BLaER1 treated with 17β-estradiol and CSF1 and Interleukin-3, amounts not matched to agents 10 nM and 100 nM (cell line): ENCODE results near the gene TRPM4.
A peak's percentile ranks its signal among the peaks of the same experiment; 100 is the strongest.
"Not testable (repeated sequence)": the region's sequence is repeated elsewhere in the genome, so short reads cannot be mapped to it uniquely, and the experiment has no call there.

ENCODE experiments used
- H3K27ac ChIP-seq, 11 experiments: shearing (Covaris generic); formaldehyde crosslinking; 2 replicates each; pipeline ENCODE4 v1.8.1; 2022
- H3K27me3 ChIP-seq, 11 experiments: shearing (Covaris generic); formaldehyde crosslinking; 2 replicates each; pipeline ENCODE4 v1.8.1; 2022
- H3K36me3 ChIP-seq, 11 experiments: shearing (Covaris generic); formaldehyde crosslinking; 2 replicates each; pipeline ENCODE4 v1.8.1; 2022
- H3K4me1 ChIP-seq, 10 experiments: shearing (Covaris generic); formaldehyde crosslinking; 2 replicates each; pipeline ENCODE4 v1.8.1; 2022
- H3K4me2 ChIP-seq, 11 experiments: shearing (Covaris generic); formaldehyde crosslinking; 2 replicates each; pipeline ENCODE4 v1.8.1; 2022
- H3K4me3 ChIP-seq, 10 experiments: shearing (Covaris generic); formaldehyde crosslinking; 2 replicates each; pipeline ENCODE4 v1.8.1; 2022
- H3K9ac ChIP-seq, 11 experiments: shearing (Covaris generic); formaldehyde crosslinking; 2 replicates each; pipeline ENCODE4 v1.8.1; 2022
- H3K9me3 ChIP-seq, 11 experiments: shearing (Covaris generic); formaldehyde crosslinking; replicated peaks in 1 of 11; 2 replicates each; pipeline ENCODE4 v1.8.1; 2022
- H4K20me1 ChIP-seq, 11 experiments: shearing (Covaris generic); formaldehyde crosslinking; 2 replicates each; pipeline ENCODE4 v1.8.1; 2022
- Cebpa-rat ChIP-seq, 11 experiments: shearing (Covaris generic); IDR thresholded peaks; 2 replicates each; pipeline ENCODE4 v1.8.1; 2022

TRPM4 gene

DNA sequence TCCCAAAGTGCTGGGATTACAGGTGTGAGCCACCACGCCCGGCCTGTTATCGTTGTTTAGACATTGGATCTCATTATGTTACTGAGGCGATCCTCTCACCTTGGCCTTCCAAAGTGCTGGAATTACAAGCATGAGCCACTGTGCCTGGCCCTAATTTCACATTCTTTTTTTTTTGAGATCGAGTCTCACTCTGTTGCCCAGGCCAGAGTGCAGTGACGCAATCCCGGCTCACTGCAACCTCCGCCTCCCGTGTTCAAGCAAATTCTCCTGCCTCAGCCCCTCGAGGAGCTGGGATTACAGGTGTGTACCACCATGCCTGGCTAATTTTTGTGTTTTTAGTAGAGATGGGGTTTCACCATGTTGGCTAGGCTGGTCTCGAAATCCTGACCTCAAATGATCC lies 34.3 kb upstream of the TRPM4 start:
- H3K27ac ChIP-seq, H3K9ac ChIP-seq, H3K36me3 ChIP-seq, H3K4me3 ChIP-seq, H3K9me3 ChIP-seq, H3K4me2 ChIP-seq: not testable (repeated sequence)
- Histone ChIP-seq H4K20me1 (peaks cover 0 to 17% (median 10%) of the 10 kb centered on the region in 11 experiments; a peak in 5 of 22 replicates), H3K4me1 (peaks cover 14 to 24% (median 21%) of the 10 kb centered on the region in 10 experiments), H3K27me3 (peaks cover 21 to 42% (median 34%) of the 10 kb centered on the region in 11 experiments)
- peak in 3 of 11 experiments; percentile 18 to 65 (median 24); a peak in 3 of 22 replicates for TF ChIP-seq Cebpa-rat (IDR thresholded peaks at IDR 0.05)

DNA sequence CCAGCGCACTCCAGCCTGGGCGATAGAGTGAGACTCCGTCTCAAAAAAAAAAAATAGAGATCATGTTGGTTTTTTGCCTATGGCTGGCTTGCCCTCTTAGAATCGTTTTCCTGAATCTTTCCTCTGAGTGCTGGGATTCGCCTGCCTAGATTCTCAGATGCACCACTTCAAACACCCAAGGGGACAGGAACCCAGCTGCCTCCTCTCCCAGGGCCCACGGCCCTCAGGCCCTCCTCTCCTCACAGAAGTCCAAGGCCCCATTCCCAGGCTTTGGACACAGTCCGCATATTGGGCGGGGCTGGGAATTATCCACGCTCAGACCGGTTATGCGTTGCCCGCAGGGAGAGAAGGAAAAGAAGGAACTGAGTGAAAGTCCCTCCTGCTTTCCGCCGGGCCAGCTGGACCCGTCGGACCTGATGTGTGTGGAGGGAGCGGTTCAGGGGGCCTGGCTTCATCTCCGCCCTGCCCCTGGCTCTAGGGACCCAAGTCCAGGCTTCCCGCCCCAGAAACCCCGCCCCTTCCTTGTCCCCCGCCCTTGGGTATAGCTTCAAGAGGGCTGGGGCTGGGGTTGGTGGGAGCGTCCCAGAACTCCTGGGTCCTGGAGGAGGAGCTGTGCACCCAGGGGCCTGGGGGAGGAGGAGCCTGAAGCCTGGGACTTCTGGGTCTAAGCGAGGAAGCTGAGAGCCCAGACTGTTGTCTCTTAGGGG lies 32.4 kb upstream of the TRPM4 start:
- Histone ChIP-seq H3K9me3 (peaks cover 0 to 19% (median 4%) of the 10 kb centered on the region in 11 experiments; a peak in 9 of 22 replicates), H3K27ac (no peak overlapping the region), H3K9ac (no peak overlapping the region), H3K4me2 (no peak overlapping the region), H3K36me3 (peaks cover under 1 to 6% (median 4%) of the 10 kb centered on the region in 11 experiments; a peak in 15 of 22 replicates), H4K20me1 (peaks cover 0 to 12% (median 6%) of the 10 kb centered on the region in 11 experiments; a peak in 5 of 22 replicates), H3K4me1 (peaks cover 13 to 29% (median 24%) of the 10 kb centered on the region in 10 experiments), H3K27me3 (peaks cover 14 to 33% (median 25%) of the 10 kb centered on the region in 11 experiments), H3K4me3 (no peak overlapping the region)
- TF ChIP-seq Cebpa-rat (IDR thresholded peaks at IDR 0.05) = no peak

- peaks cover 8 to 18% (median 12%) of the 10 kb centered on the region in 11 experiments; a peak in 16 of 22 replicates for H3K36me3 ChIP-seq
- H3K9ac ChIP-seq = no peak overlapping the region
- no peak for TF ChIP-seq Cebpa-rat (IDR thresholded peaks at IDR 0.05)
- no peak overlapping the region for H3K4me3 ChIP-seq
- H3K4me2 ChIP-seq = no peak overlapping the region
- peaks cover 0 to 25% (median 9%) of the 10 kb centered on the region in 11 experiments; a peak in 9 of 22 replicates for H3K9me3 ChIP-seq
- no peaks in the 10 kb centered on the region for H4K20me1 ChIP-seq
- peaks cover 9 to 21% (median 18%) of the 10 kb centered on the region in 10 experiments for H3K4me1 ChIP-seq
- H3K27me3 ChIP-seq = peaks cover 0 to 19% (median 11%) of the 10 kb centered on the region in 11 experiments; a peak in 20 of 22 replicates
- H3K27ac ChIP-seq = no peak overlapping the region
These were observed 31.0 kb upstream of the TRPM4 start for GRCh38 chr19:49126575-49126974.

DNA sequence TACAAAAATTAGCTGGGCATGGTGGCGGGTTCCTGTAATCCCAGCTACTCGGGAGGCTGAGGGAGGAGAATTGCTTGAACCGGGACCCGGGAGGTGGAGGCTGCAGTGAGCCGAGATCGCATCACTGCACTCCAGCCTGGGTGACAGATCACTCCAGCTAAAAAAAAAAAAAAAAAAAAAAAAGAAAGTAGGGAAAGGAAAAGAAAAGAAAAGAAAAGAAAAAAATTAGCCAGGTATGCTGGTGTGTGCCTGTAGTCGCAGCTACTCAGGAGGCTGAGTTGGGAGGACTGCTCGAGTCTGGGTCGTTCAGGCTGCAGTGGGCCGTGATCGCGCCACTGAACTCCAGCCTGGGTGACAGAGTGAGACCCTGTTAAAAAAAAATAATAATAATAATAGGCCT lies 30.4 kb upstream of the TRPM4 start:
- H3K4me3 ChIP-seq, H4K20me1 ChIP-seq, H3K27ac ChIP-seq: not testable (repeated sequence)
- Histone ChIP-seq H3K4me2 (peak overlapping the region; percentile 51 to 82 (median 67); a peak in 20 of 22 replicates), H3K9ac (0 out of 22 replicates have a peak overlapping the region, but pooled peaks of 1 of the 11 experiments have one; percentile 48), H3K4me1 (peaks cover 9 to 21% (median 18%) of the 10 kb centered on the region in 10 experiments), H3K36me3 (peaks cover 8 to 18% (median 12%) of the 10 kb centered on the region in 11 experiments; a peak in 16 of 22 replicates), H3K27me3 (peaks cover 0 to 13% (median 4%) of the 10 kb centered on the region in 11 experiments; a peak in 16 of 22 replicates), H3K9me3 (peaks cover 0 to 25% (median 9%) of the 10 kb centered on the region in 11 experiments; a peak in 9 of 22 replicates)

- peak overlapping the region in 9 of 11 experiments; percentile 19 to 71 (median 47); a peak in 12 of 22 replicates for H3K27ac ChIP-seq
- H3K9ac ChIP-seq = peak overlapping the region in 8 of 11 experiments; percentile 44 to 69 (median 56); a peak in 10 of 22 replicates
- H3K4me1 ChIP-seq = peaks cover 9 to 21% (median 18%) of the 10 kb centered on the region in 10 experiments
- TF ChIP-seq Cebpa-rat (IDR thresholded peaks at IDR 0.05) = no peak
- H3K4me3 ChIP-seq = peak overlapping the region; percentile 41 to 68 (median 54); a peak in 16 of 20 replicates
- peaks cover 8 to 18% (median 12%) of the 10 kb centered on the region in 11 experiments; a peak in 16 of 22 replicates for H3K36me3 ChIP-seq
- H3K4me2 ChIP-seq = peak overlapping the region; percentile 55 to 82 (median 76)
- peaks cover 0 to 7% (median 0%) of the 10 kb centered on the region in 11 experiments; a peak in 6 of 22 replicates for H3K27me3 ChIP-seq
- H3K9me3 ChIP-seq = peaks cover 0 to 25% (median 9%) of the 10 kb centered on the region in 11 experiments; a peak in 9 of 22 replicates
- H4K20me1 ChIP-seq = no peaks in the 10 kb centered on the region
These were observed 29.7 kb upstream of the TRPM4 start for GRCh38 chr19:49127674-49128544.

- Histone ChIP-seq H3K4me3 (peak overlapping the region; percentile 41 to 68 (median 54); a peak in 15 of 20 replicates), H3K9ac (peak overlapping the region in 4 of 11 experiments; percentile 29 to 69 (median 52); a peak in 7 of 22 replicates), H3K9me3 (peaks cover 0 to 28% (median 9%) of the 10 kb centered on the region in 11 experiments; a peak in 9 of 22 replicates), H3K36me3 (peaks cover 8 to 23% (median 12%) of the 10 kb centered on the region in 11 experiments; a peak in 17 of 22 replicates), H4K20me1 (no peaks in the 10 kb centered on the region), H3K27me3 (peaks cover 0 to 3% (median 0%) of the 10 kb centered on the region in 11 experiments; a peak in 5 of 22 replicates), H3K4me2 (peak overlapping the region; percentile 47 to 81 (median 68); a peak in 21 of 22 replicates), H3K4me1 (peaks cover 9 to 22% (median 18%) of the 10 kb centered on the region in 10 experiments), H3K27ac (peak overlapping the region in 6 of 11 experiments; percentile 8 to 71 (median 40); a peak in 5 of 22 replicates)
- TF ChIP-seq Cebpa-rat (IDR thresholded peaks at IDR 0.05) = no peak
These were observed 28.9 kb upstream of the TRPM4 start for GRCh38 chr19:49128545-49129237.

DNA sequence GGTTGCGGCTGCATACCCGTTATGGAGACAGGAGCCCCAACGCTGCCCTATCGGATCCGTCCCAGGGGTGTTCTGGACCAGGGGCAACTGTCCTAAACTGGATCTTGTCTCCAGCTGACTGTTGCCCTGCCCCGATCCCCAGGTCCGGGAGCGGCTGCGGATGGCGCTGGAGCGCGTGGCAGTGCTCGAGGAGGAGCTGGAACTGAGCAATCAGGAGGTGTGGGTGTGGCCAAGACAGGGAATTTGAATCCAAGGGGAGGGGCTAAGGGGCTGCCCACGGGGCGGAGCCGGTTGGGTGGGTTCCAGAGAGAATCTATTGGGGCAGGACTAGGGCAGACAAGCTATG lies 28.4 kb upstream of the TRPM4 start:
- peak overlapping the region; percentile 47 to 81 (median 68); a peak in 19 of 22 replicates for H3K4me2 ChIP-seq
- no peaks in the 10 kb centered on the region for H4K20me1 ChIP-seq
- H3K27me3 ChIP-seq = peaks cover 0 to 8% (median 0%) of the 10 kb centered on the region in 11 experiments; a peak in 5 of 22 replicates
- H3K9ac ChIP-seq = 0 out of 22 replicates have a peak overlapping the region, but pooled peaks of 1 of the 11 experiments have one; percentile 69
- H3K4me1 ChIP-seq = peaks cover 9 to 26% (median 18%) of the 10 kb centered on the region in 10 experiments
- peak overlapping the region in 3 of 11 experiments; percentile 35 to 67 (median 45); a peak in 2 of 22 replicates for H3K27ac ChIP-seq
- peak overlapping the region in 1 of 10 experiments; percentile 68; a peak in 1 of 20 replicates for H3K4me3 ChIP-seq
- peaks cover 10 to 28% (median 16%) of the 10 kb centered on the region in 11 experiments; a peak in 18 of 22 replicates for H3K36me3 ChIP-seq
- TF ChIP-seq Cebpa-rat (IDR thresholded peaks at IDR 0.05) = no peak
- H3K9me3 ChIP-seq = peaks cover 0 to 33% (median 9%) of the 10 kb centered on the region in 11 experiments; a peak in 9 of 22 replicates
